ENCODE data around the gene SNX9.
"Not testable (repeated sequence)": the region's sequence is repeated elsewhere in the genome, so short reads cannot be mapped to it uniquely, and the experiment has no call there.

Gene SNX9

DNA sequence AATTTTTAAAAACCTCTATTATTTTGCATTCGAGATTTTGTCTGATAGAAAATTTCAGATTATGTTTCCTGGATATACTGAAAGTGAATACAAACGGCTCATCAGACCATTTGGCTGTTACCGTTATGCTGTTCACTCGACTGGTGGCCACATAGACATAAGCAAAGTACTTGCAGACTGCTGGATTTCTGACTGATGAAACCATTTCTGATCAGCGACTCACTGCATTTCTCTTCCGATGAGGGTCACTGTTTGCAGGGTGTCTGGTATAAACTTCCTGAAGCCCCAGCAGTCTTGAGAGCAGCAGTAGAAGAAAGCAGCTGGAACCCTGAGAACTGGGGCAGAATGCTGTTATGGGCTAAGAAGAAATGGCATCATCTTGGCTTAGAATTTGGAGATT lies 17.7 kb downstream of the SNX9 start:
- Histone ChIP-seq H2AFZ (ENCODE audit: low read length) (no peak overlapping the region), H3K9ac (ENCODE audit: low read length) (no peak overlapping the region), H3K9me2 (ENCODE audit: low read depth, low read length) (no peaks in the 10 kb centered on the region), H3K4me3 (ENCODE audit: low read depth, low read length, poor library complexity, severe bottlenecking) (no peak overlapping the region), H3K4me2 (ENCODE audit: low read length) (no peak overlapping the region), H4K20me1 (ENCODE audit: insufficient read depth, low read length) (no peaks in the 10 kb centered on the region), H3F3A (ENCODE audit: insufficient read depth, low read length) (no peaks in the 10 kb centered on the region), H3K36me3 (ENCODE audit: insufficient read depth, low read length) (no peaks in the 10 kb centered on the region), H3K4me1 (ENCODE audit: insufficient read depth, low read length, severe bottlenecking) (no peaks in the 10 kb centered on the region), H3K27me3 (ENCODE audit: insufficient read depth, low read length) (no peaks in the 10 kb centered on the region; the same call in none of the 2 replicates), H3K27ac (ENCODE audit: low read depth, low read length, poor library complexity, severe bottlenecking) (no peak overlapping the region), H3K9me3 (ENCODE audit: low read length) (no peaks in the 10 kb centered on the region), H3K79me2 (ENCODE audit: insufficient read depth, low read length) (no peaks in the 10 kb centered on the region)
- no peak for TF ChIP-seq EZH2 (IDR thresholded peaks at IDR 0.05; ENCODE audit: borderline replicate concordance, low read length)
- TF ChIP-seq, protein P1, sequence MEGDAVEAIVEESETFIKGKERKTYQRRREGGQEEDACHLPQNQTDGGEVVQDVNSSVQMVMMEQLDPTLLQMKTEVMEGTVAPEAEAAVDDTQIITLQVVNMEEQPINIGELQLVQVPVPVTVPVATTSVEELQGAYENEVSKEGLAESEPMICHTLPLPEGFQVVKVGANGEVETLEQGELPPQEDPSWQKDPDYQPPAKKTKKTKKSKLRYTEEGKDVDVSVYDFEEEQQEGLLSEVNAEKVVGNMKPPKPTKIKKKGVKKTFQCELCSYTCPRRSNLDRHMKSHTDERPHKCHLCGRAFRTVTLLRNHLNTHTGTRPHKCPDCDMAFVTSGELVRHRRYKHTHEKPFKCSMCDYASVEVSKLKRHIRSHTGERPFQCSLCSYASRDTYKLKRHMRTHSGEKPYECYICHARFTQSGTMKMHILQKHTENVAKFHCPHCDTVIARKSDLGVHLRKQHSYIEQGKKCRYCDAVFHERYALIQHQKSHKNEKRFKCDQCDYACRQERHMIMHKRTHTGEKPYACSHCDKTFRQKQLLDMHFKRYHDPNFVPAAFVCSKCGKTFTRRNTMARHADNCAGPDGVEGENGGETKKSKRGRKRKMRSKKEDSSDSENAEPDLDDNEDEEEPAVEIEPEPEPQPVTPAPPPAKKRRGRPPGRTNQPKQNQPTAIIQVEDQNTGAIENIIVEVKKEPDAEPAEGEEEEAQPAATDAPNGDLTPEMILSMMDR (IDR thresholded peaks at IDR 0.05; ENCODE audit: low read length) = no peak

DNA sequence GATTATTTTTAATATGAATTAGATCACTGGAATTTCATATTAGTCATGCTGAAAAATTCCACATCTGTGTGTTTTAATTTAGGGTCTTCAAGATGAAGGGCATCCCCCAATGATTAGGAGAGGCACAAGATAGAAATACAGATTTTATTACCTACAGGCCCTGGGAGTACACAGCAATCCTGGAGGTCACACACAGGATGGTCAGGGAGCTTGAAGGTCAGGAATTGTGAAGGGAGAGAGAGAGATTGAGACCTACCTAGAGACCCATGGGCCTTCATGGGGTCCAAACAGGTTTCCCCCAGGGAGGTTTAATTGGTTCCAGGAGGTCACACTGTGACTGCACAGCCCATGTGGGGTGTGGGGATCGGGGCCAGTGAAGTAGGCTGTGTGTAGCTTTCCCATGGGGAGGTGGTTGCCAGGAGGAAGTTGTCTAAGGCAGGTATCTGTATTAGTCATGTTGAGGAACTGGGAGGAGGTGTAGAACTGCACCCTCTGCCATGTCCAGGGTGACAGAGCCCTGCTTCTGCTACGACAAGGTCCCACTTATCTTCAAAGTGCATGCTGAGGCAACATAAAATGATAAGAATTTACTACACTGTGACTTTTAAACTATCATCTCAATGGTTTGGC lies 18.3 kb downstream of the SNX9 start:
- H3K4me2 ChIP-seq (ENCODE audit: low read length) = no peak overlapping the region

DNA sequence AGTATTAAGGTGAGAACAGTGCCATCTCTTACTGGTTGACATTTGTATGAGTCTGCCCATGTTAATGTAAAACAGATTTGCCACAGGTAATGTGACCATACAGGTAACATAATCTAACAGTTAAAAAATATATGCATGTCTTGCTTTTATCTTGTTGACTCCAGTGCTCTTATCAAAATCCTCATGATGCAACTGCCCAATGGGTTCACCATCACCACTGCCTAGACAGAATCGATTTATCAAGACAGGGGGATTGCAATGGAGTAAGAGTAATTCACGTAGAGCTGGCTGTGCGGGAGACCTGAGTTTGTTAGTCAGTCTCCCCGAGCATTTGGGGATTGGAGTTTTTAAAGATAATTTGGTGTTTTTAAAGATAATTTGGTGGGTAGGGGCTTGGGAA lies 19.2 kb downstream of the SNX9 start:
- H4K20me1 ChIP-seq (ENCODE audit: insufficient read depth, low read length) = no peaks in the 10 kb centered on the region
- H2AFZ ChIP-seq (ENCODE audit: low read length) = no peak overlapping the region
- H3K9me2 ChIP-seq (ENCODE audit: low read depth, low read length) = no peaks in the 10 kb centered on the region
- H3K79me2 ChIP-seq (ENCODE audit: insufficient read depth, low read length) = no peaks in the 10 kb centered on the region
- H3F3A ChIP-seq (ENCODE audit: insufficient read depth, low read length) = no peaks in the 10 kb centered on the region
- H3K4me3 ChIP-seq (ENCODE audit: low read depth, low read length, poor library complexity, severe bottlenecking) = no peak overlapping the region
- no peak overlapping the region for H3K9ac ChIP-seq (ENCODE audit: low read length)
- TF ChIP-seq, protein P1 (IDR thresholded peaks at IDR 0.05; ENCODE audit: low read length) = no peak
- no peak for TF ChIP-seq EZH2 (IDR thresholded peaks at IDR 0.05; ENCODE audit: borderline replicate concordance, low read length)
- H3K27me3 ChIP-seq (ENCODE audit: insufficient read depth, low read length) = no peaks in the 10 kb centered on the region; the same call in 1 of the 2 replicates
- no peaks in the 10 kb centered on the region for H3K9me3 ChIP-seq (ENCODE audit: low read length)
- no peak overlapping the region for H3K27ac ChIP-seq (ENCODE audit: low read depth, low read length, poor library complexity, severe bottlenecking)
- H3K36me3 ChIP-seq (ENCODE audit: insufficient read depth, low read length) = no peaks in the 10 kb centered on the region
- no peak overlapping the region for H3K4me2 ChIP-seq (ENCODE audit: low read length)
- no peaks in the 10 kb centered on the region for H3K4me1 ChIP-seq (ENCODE audit: insufficient read depth, low read length, severe bottlenecking)

More for the DNA sequence above, 18.3 kb downstream of the SNX9 start:
- Histone ChIP-seq H3K9ac (ENCODE audit: low read length) (no peak overlapping the region), H3K27me3 (ENCODE audit: insufficient read depth, low read length) (no peaks in the 10 kb centered on the region; the same call in none of the 2 replicates), H4K20me1 (ENCODE audit: insufficient read depth, low read length) (no peaks in the 10 kb centered on the region), H2AFZ (ENCODE audit: low read length) (no peak overlapping the region), H3K9me2 (ENCODE audit: low read depth, low read length) (no peaks in the 10 kb centered on the region), H3K27ac (ENCODE audit: low read depth, low read length, poor library complexity, severe bottlenecking) (no peak overlapping the region), H3F3A (ENCODE audit: insufficient read depth, low read length) (no peaks in the 10 kb centered on the region), H3K4me3 (ENCODE audit: low read depth, low read length, poor library complexity, severe bottlenecking) (no peak overlapping the region), H3K4me1 (ENCODE audit: insufficient read depth, low read length, severe bottlenecking) (no peaks in the 10 kb centered on the region), H3K79me2 (ENCODE audit: insufficient read depth, low read length) (no peaks in the 10 kb centered on the region), H3K36me3 (ENCODE audit: insufficient read depth, low read length) (no peaks in the 10 kb centered on the region), H3K9me3 (ENCODE audit: low read length) (no peaks in the 10 kb centered on the region)
- TF ChIP-seq, protein P1 (IDR thresholded peaks at IDR 0.05; ENCODE audit: low read length) = no peak
- TF ChIP-seq EZH2 (IDR thresholded peaks at IDR 0.05; ENCODE audit: borderline replicate concordance, low read length) = no peak

DNA sequence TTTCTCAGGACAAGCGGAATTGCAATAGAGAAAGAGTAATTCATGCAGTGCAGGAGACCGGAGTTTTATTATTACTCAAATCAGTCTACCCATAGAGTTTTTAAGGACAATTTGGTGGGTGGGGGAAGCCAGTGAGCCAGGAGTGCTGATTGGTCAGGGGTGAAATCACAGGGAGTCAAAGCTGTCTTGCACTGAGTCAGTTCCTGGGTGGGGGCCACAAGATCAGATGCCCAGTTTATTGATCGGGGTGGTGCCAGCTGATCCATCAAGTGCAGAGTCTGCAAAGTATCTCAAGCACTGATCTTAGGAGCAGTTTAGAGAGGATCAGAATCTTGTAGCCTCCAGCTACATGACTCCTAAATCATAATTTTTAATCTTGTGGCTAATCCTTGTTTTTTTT lies 21.1 kb downstream of the SNX9 start:
- not testable (repeated sequence) for H3K27ac ChIP-seq (ENCODE audit: low read depth, low read length, poor library complexity, severe bottlenecking); H3F3A ChIP-seq (ENCODE audit: insufficient read depth, low read length); H3K4me1 ChIP-seq (ENCODE audit: insufficient read depth, low read length, severe bottlenecking); H3K9me3 ChIP-seq (ENCODE audit: low read length); H3K9ac ChIP-seq (ENCODE audit: low read length); H3K27me3 ChIP-seq (ENCODE audit: insufficient read depth, low read length); H3K9me2 ChIP-seq (ENCODE audit: low read depth, low read length); H2AFZ ChIP-seq (ENCODE audit: low read length); H3K4me3 ChIP-seq (ENCODE audit: low read depth, low read length, poor library complexity, severe bottlenecking); H4K20me1 ChIP-seq (ENCODE audit: insufficient read depth, low read length); H3K36me3 ChIP-seq (ENCODE audit: insufficient read depth, low read length); H3K79me2 ChIP-seq (ENCODE audit: insufficient read depth, low read length); H3K4me2 ChIP-seq (ENCODE audit: low read length)
